Fibroblast of lung (primary cell): ENCODE measurements around the gene ARSD. TPM values are rescaled to one million over a fixed set of nuclear protein-coding genes. Genes with fewer than 3 reads are reported as not detected.

Experiments
- DNase-seq, 2 donors: peaks; one replicate each; pipeline versions ENCODE4 v3.0.0 to v3.0.0-alpha.2; 2010; ENCODE audit warnings: low read depth in 2 of 2
- H2AFZ ChIP-seq: 2 replicates; pipeline ENCODE4 v1.5.1; 2012; ENCODE audit warnings: low read length, control low read depth, inconsistent platforms
- H3K27ac ChIP-seq: 2 replicates; pipeline ENCODE4 v1.5.1; 2011; ENCODE audit warnings: low read length, control low read depth; ENCODE audit not compliant: insufficient read depth
- H3K27me3 ChIP-seq: 2 replicates; pipeline ENCODE4 v1.5.1; 2011; ENCODE audit warnings: mild to moderate bottlenecking, low read length; ENCODE audit not compliant: control insufficient read depth, insufficient read depth
- H3K36me3 ChIP-seq: 2 replicates; pipeline ENCODE4 v1.5.1; 2011; ENCODE audit warnings: low read length; ENCODE audit not compliant: control insufficient read depth, insufficient read depth
- H3K4me1 ChIP-seq: 2 replicates; pipeline ENCODE4 v1.5.1; 2011; ENCODE audit warnings: low read length; ENCODE audit not compliant: control insufficient read depth, insufficient read depth; ENCODE audit errors: extremely low read depth
- H3K4me2 ChIP-seq: 2 replicates; pipeline ENCODE4 v1.5.1; 2011; ENCODE audit warnings: low read length, control low read depth; ENCODE audit not compliant: insufficient read depth; ENCODE audit errors: extremely low read depth
- H3K4me3 ChIP-seq, 4 experiments: fragments of 200-600 bp in 1 of 4; sonication (generic) in 1 of 4; replicated peaks in 1 of 4; 2 replicates each; pipeline ENCODE4 v1.5.1; 2011 to 2016; ENCODE audit warnings: low read length in 4 of 4, low read depth in 3 of 4, mild to moderate bottlenecking in 3 of 4, control low read depth in 2 of 4, inconsistent platforms in 1 of 4, mixed read lengths in 1 of 4; ENCODE audit not compliant: insufficient read depth in 1 of 4; ENCODE audit errors: control extremely low read depth in 1 of 4
- H3K79me2 ChIP-seq: 2 replicates; pipeline ENCODE4 v1.5.1; 2012; ENCODE audit warnings: mild to moderate bottlenecking, low read length, inconsistent platforms; ENCODE audit not compliant: control insufficient read depth, insufficient read depth
- H3K9ac ChIP-seq: 2 replicates; pipeline ENCODE4 v1.5.1; 2011; ENCODE audit warnings: mild to moderate bottlenecking, low read length, control low read depth; ENCODE audit not compliant: insufficient read depth
- H3K9me3 ChIP-seq: 2 replicates; pipeline ENCODE4 v1.5.1; 2012; ENCODE audit warnings: low read depth, low read length; ENCODE audit not compliant: control insufficient read depth, insufficient read depth
- H4K20me1 ChIP-seq: 2 replicates; pipeline ENCODE4 v1.5.1; 2011; ENCODE audit warnings: low read length; ENCODE audit not compliant: control insufficient read depth, insufficient read depth; ENCODE audit errors: extremely low read depth
- EZH2 ChIP-seq: IDR thresholded peaks from 2 replicates; pipeline ENCODE4 v1.5.1; 2012; ENCODE audit warnings: low read length, control low read depth, mild to moderate bottlenecking; ENCODE audit errors: missing control alignments
- polyA plus RNA-seq, 2 donors: library from polyadenylated mRNA; depleted of rRNA in 1 of 2; stranded (reverse) in 1 of 2; unstranded in 1 of 2; fragments of >200 nt; gene quantifications; 2 replicates each; pipeline ENCODE4 v1.2.1, GENCODE V29; 2011 to 2012; ENCODE audit warnings: missing spikeins in 1 of 2
- total RNA-seq: library from RNA; depleted of rRNA; stranded (reverse); fragments of >200 nt; gene quantifications from 2 replicates; pipeline ENCODE4 v1.2.1, GENCODE V29; 2014
- TF ChIP-seq, protein P1 (sequence below), 2 donors: IDR thresholded peaks in 1 of 2; conservative IDR thresholded peaks in 1 of 2; 1 replicate in 1 of 2; 2 replicates in 1 of 2; pipeline ENCODE4 v1.5.1; 2011 to 2012; ENCODE audit warnings: low read length in 2 of 2, control low read depth in 1 of 2, inconsistent platforms in 1 of 2, low read depth in 1 of 2, mild to moderate bottlenecking in 1 of 2

ARSD gene
- total and polyA plus RNA-seq, 2 donors (not counting 1 experiment from before 2014, with no cell fraction given): 7.5 to 30.7 TPM

DNA sequence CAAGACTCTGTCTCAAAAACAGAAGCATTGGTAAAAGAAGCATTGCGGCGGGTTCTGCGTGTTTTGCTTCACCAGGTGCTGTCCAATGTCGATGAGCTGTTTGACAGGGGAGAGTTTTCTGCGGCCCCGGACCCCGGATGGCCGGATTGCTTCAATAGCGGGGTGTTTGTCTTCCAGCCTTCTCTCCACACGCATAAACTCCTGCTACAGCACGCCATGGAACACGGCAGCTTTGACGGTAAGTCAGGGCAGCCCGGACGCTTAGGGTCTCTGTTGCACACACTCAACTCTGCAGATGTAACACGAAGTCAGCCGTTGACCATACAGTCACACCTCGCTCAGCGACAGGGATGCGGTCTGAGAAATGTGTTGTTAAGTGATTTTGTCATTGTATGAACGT lies 74.2 kb downstream of the ARSD start:
- H3K27ac ChIP-seq: no peak overlapping the region
- H4K20me1 ChIP-seq: no peaks in the 10 kb centered on the region
- no peak for DNase-seq
- no peaks in the 10 kb centered on the region for H3K4me1 ChIP-seq
- H3K9ac ChIP-seq: no peak overlapping the region
- H3K9me3 ChIP-seq: no peaks in the 10 kb centered on the region
- no peak overlapping the region for H3K4me3 ChIP-seq
- H3K36me3 ChIP-seq: no peaks in the 10 kb centered on the region
- TF ChIP-seq, protein P1, sequence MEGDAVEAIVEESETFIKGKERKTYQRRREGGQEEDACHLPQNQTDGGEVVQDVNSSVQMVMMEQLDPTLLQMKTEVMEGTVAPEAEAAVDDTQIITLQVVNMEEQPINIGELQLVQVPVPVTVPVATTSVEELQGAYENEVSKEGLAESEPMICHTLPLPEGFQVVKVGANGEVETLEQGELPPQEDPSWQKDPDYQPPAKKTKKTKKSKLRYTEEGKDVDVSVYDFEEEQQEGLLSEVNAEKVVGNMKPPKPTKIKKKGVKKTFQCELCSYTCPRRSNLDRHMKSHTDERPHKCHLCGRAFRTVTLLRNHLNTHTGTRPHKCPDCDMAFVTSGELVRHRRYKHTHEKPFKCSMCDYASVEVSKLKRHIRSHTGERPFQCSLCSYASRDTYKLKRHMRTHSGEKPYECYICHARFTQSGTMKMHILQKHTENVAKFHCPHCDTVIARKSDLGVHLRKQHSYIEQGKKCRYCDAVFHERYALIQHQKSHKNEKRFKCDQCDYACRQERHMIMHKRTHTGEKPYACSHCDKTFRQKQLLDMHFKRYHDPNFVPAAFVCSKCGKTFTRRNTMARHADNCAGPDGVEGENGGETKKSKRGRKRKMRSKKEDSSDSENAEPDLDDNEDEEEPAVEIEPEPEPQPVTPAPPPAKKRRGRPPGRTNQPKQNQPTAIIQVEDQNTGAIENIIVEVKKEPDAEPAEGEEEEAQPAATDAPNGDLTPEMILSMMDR (conservative IDR thresholded peaks at IDR 0.05 in 1 of 2, IDR thresholded peaks at IDR 0.05 in 1 of 2; ENCODE audit: low read depth in 1 of 2, low read length in 2 of 2): no peak
- no peak for TF ChIP-seq EZH2
- H3K27me3 ChIP-seq: no peaks in the 10 kb centered on the region
- H3K79me2 ChIP-seq: no peaks in the 10 kb centered on the region
- H2AFZ ChIP-seq: no peak overlapping the region
- H3K4me2 ChIP-seq: no peak overlapping the region

Other genes with a start within 250 kb of the ARSD start
- gene CD99, start 238.0 kb downstream of the ARSD start, total RNA-seq: 177 TPM in 2 replicates
- gene CD99, start 238.0 kb downstream of the ARSD start, polyA plus RNA-seq: 477 and 551 TPM in 2 replicates
- 1.3 and 4.1 TPM in 2 replicates for gene XG, start 177.3 kb downstream of the ARSD start, total RNA-seq
- gene XG, start 177.3 kb downstream of the ARSD start, polyA plus RNA-seq: 2.7 and 3.6 TPM in 2 replicates
- gene GYG2, start 100.4 kb downstream of the ARSD start, total RNA-seq: 5.4 and 10.6 TPM in 2 replicates
- gene GYG2, start 100.4 kb downstream of the ARSD start, polyA plus RNA-seq: 8.9 and 10.7 TPM in 2 replicates
- not detected in 2 replicates for gene ARSH, start 77.2 kb upstream of the ARSD start, total RNA-seq
- not detected in 2 replicates for gene ARSH, start 77.2 kb upstream of the ARSD start, polyA plus RNA-seq
- gene ARSF, start 112.1 kb upstream of the ARSD start, total RNA-seq: under 0.01 TPM in 1 of 2 replicates, not detected in the other
- gene ARSF, start 112.1 kb upstream of the ARSD start, polyA plus RNA-seq: not detected in 2 replicates